Kidney (tissue), 14 donors: Measurements from ENCODE around the gene NEDD9. TPM values are rescaled to one million over a fixed set of nuclear protein-coding genes. Genes with fewer than 3 reads are reported as not detected.

Source experiments
- DNase-seq, 5 donors: peaks; one replicate each; pipeline ENCODE4 v3.0.0-alpha.2; 2013 to 2020
- FAIRE-seq: peaks from 2 replicates; lab custom pipeline; 2012; peaks lifted over from hg19 to GRCh38; lab: Jason Lieb, UNC
- H3K27ac ChIP-seq, 2 donors: one replicate each; pipeline ENCODE4 v1.7.0; 2013; ENCODE audit warnings: low read depth in 2 of 2, low read length in 2 of 2, inconsistent platforms in 1 of 2
- H3K27me3 ChIP-seq: one replicate; pipeline ENCODE4 v1.7.1; 2013; ENCODE audit warnings: low read length, inconsistent platforms; ENCODE audit not compliant: control insufficient read depth, insufficient read depth
- H3K36me3 ChIP-seq, 3 donors: one replicate each; pipeline versions ENCODE4 v1.7.0 to v1.7.1; 2013; ENCODE audit warnings: low read length in 3 of 3, control low read depth in 1 of 3, inconsistent platforms in 1 of 3; ENCODE audit not compliant: insufficient read depth in 3 of 3, control insufficient read depth in 2 of 3
- H3K4me1 ChIP-seq, 3 donors: one replicate each; pipeline versions ENCODE4 v1.7.0 to v1.7.1; 2013; ENCODE audit warnings: low read length in 3 of 3, inconsistent platforms in 1 of 3, low read depth in 1 of 3; ENCODE audit not compliant: control insufficient read depth in 2 of 3, insufficient read depth in 2 of 3
- H3K4me3 ChIP-seq, 3 donors: one replicate each; pipeline versions ENCODE4 v1.7.0 to v1.8.1; 2013; ENCODE audit warnings: low read length in 3 of 3, control low read depth in 1 of 3, inconsistent platforms in 1 of 3
- H3K9ac ChIP-seq, 3 donors: one replicate each; pipeline versions ENCODE4 v1.7.0 to v1.7.1; 2013; ENCODE audit warnings: low read length in 3 of 3, control low read depth in 1 of 3, inconsistent platforms in 1 of 3
- H3K9me3 ChIP-seq, 3 donors: one replicate each; pipeline versions ENCODE4 v1.7.0 to v1.7.1; 2013; ENCODE audit warnings: low read length in 3 of 3, control low read depth in 1 of 3, inconsistent platforms in 1 of 3; ENCODE audit not compliant: control insufficient read depth in 2 of 3, insufficient read depth in 1 of 3
- intact Hi-C: fragments of 100-400 bp; cut with DNase I; formaldehyde crosslinking; loops from one replicate; pipeline ENCODE4 v1.11.1; 2022
- polyA plus RNA-seq: library from polyadenylated mRNA; stranded (reverse); fragments of 350-450 nt; fragmentation: Illumina TruSeq; extraction: RNeasy Lipid Tissue Mini Kit (QIAGEN cat#74804); gene quantifications from one replicate; pipeline ENCODE4 v1.2.3, GENCODE V29; 2014; ENCODE audit warnings: low read depth, low replicate concordance; ENCODE audit not compliant: insufficient read depth
- total RNA-seq: library from RNA; stranded (reverse); fragmentation: NEBNext Ultra II Directional; extraction: Animal tissue kit (Norgen Biotek cat#: 25700); gene quantifications from one replicate; pipeline ENCODE4 v1.2.1, GENCODE V29; 2021
- TF ChIP-seq, protein P1 (sequence below): IDR thresholded peaks from 3 replicates; pipeline ENCODE4 v1.5.1; 2012; ENCODE audit warnings: mild to moderate bottlenecking, moderate library complexity, borderline replicate concordance; ENCODE audit not compliant: insufficient read depth; ENCODE audit errors: extremely low read depth
- donor health status: control.
- donor health status: control.
- donor health status: control.
- donor health status: control.
- donor health status: control.
- donor health status: DM: yes; HTN: yes; CAD: no.
- donor health status: Normal renal cell carcinoma (clear cell type).

NEDD9 gene
- total and polyA plus RNA-seq, 2 donors from 2014 or later: 19.2 to 101 TPM

DNA sequence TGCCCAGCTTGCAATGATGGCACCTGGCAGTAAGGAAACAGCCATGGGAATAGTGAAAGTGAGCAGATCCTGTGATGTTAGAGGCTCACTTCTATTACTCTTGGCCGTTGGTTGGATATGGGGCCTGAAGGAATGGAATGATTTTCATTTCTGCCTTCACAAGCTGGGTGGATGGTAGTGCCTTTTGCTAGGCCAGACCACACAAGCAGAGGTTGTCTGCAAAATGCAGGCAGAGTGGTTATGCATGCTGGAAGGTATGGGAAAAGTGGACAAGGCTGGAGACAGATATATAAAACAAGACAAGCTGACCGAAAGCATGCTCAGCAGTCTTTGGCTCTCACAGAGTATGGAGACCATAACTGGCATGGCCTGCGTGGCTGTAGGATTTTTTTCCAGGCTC, 70.2 kb downstream of the NEDD9 start:
- Histone ChIP-seq H3K27me3 (no peaks in the 10 kb centered on the region), H3K4me3 (no peak overlapping the region), H3K36me3 (no peaks in the 10 kb centered on the region), H3K9me3 (no peaks in the 10 kb centered on the region), H3K9ac (no peak overlapping the region), H3K27ac (no peak overlapping the region), H3K4me1 (no peaks in the 10 kb centered on the region)
- intact Hi-C loops: no loop called here
- DNase-seq (no peak), FAIRE-seq (no peak)
- TF ChIP-seq, protein P1, sequence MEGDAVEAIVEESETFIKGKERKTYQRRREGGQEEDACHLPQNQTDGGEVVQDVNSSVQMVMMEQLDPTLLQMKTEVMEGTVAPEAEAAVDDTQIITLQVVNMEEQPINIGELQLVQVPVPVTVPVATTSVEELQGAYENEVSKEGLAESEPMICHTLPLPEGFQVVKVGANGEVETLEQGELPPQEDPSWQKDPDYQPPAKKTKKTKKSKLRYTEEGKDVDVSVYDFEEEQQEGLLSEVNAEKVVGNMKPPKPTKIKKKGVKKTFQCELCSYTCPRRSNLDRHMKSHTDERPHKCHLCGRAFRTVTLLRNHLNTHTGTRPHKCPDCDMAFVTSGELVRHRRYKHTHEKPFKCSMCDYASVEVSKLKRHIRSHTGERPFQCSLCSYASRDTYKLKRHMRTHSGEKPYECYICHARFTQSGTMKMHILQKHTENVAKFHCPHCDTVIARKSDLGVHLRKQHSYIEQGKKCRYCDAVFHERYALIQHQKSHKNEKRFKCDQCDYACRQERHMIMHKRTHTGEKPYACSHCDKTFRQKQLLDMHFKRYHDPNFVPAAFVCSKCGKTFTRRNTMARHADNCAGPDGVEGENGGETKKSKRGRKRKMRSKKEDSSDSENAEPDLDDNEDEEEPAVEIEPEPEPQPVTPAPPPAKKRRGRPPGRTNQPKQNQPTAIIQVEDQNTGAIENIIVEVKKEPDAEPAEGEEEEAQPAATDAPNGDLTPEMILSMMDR: no peak

- no peaks in the 10 kb centered on the region for H3K27me3 ChIP-seq
- TF ChIP-seq, protein P1: no peak
Observed at GRCh38 chr6:11161031-11161956, 71.2 kb downstream of the NEDD9 start.

GRCh38 chr6:11160199-11160598, 72.3 kb downstream of the NEDD9 start:
- Histone ChIP-seq H3K9me3 (no peaks in the 10 kb centered on the region), H3K36me3 (no peaks in the 10 kb centered on the region), H3K4me1 (no peaks in the 10 kb centered on the region), H3K27ac (no peak overlapping the region), H3K9ac (no peak overlapping the region), H3K27me3 (no peaks in the 10 kb centered on the region), H3K4me3 (no peak overlapping the region)
- TF ChIP-seq, protein P1: no peak
- no peak for FAIRE-seq
- intact Hi-C loops: no loop called here
- no peak for DNase-seq

More at GRCh38 chr6:11161031-11161956, 71.2 kb downstream of the NEDD9 start:
- intact Hi-C loops: no loop called here
- Histone ChIP-seq H3K9ac (no peak overlapping the region), H3K36me3 (no peaks in the 10 kb centered on the region), H3K4me3 (no peak overlapping the region), H3K27ac (no peak overlapping the region), H3K9me3 (no peaks in the 10 kb centered on the region), H3K4me1 (no peaks in the 10 kb centered on the region)
- no peak for DNase-seq
- FAIRE-seq: no peak
